SK-N-MC (cell line): Measurements from ENCODE around the gene C16orf92.

Experiments
- DNase-seq: peaks from one replicate; pipeline ENCODE4 v3.0.0-alpha.2; 2011; ENCODE audit warnings: low read depth, low spot score
- H3K27ac ChIP-seq: fragments of 200-600 bp; sonication (generic); 2 replicates; pipeline ENCODE4 v1.5.1; 2016; ENCODE audit warnings: mixed run types
- H3K36me3 ChIP-seq: fragments of 200-600 bp; sonication (generic); 2 replicates; pipeline ENCODE4 v1.6.1; 2017; ENCODE audit warnings: antibody characterized with exemption, low read length, mixed read lengths; ENCODE audit not compliant: insufficient read depth
- H3K4me3 ChIP-seq: fragments of 200-600 bp; sonication (generic); 2 replicates; pipeline ENCODE4 v1.5.1; 2016
- H3K9ac ChIP-seq: fragments of 200-600 bp; sonication (generic); 2 replicates; pipeline ENCODE4 v1.8.0; 2017; ENCODE audit warnings: mixed run types, mixed read lengths; ENCODE audit not compliant: insufficient read length
- H3K9me3 ChIP-seq: fragments of 200-600 bp; sonication (generic); 2 replicates; pipeline ENCODE4 v1.6.1; 2017; ENCODE audit warnings: low read depth, mild to moderate bottlenecking, antibody characterized with exemption, low read length, moderate library complexity, mixed read lengths
- EZH2 ChIP-seq: fragments of 200-600 bp; sonication (generic); IDR thresholded peaks from one replicate; pipeline ENCODE4 v1.6.1; 2017; ENCODE audit warnings: antibody characterized with exemption
- FOXP2 ChIP-seq: optimal IDR thresholded peaks from 2 replicates; pipeline ENCODE3; 2011; ENCODE audit warnings: mild to moderate bottlenecking, moderate library complexity; ENCODE audit not compliant: insufficient read depth; ENCODE audit errors: extremely low read length, control extremely low read depth
- POLR2AphosphoS5 ChIP-seq: IDR thresholded peaks from 2 replicates; pipeline ENCODE4 v1.6.1; 2012; ENCODE audit warnings: mild to moderate bottlenecking, low read depth, low read length, borderline replicate concordance

Gene C16orf92

GRCh38 chr16:29986931-29987330, 36.1 kb upstream of the C16orf92 start:
- H3K9ac ChIP-seq, result no peak overlapping the region
- no peak overlapping the region for H3K27ac ChIP-seq
- no peak for TF ChIP-seq FOXP2
- DNase-seq, result no peak
- H3K36me3 ChIP-seq, result peaks cover 82% of the 10 kb centered on the region
- no peaks in the 10 kb centered on the region for H3K9me3 ChIP-seq
- H3K4me3 ChIP-seq, result no peak overlapping the region

GRCh38 chr16:29987371-29988085, 35.5 kb upstream of the C16orf92 start:
- Histone ChIP-seq H3K36me3 (peaks cover 80% of the 10 kb centered on the region), H3K9me3 (no peaks in the 10 kb centered on the region), H3K9ac (no peak overlapping the region), H3K27ac (no peak overlapping the region), H3K4me3 (no peak overlapping the region)
- TF ChIP-seq FOXP2, result no peak
- no peak for TF ChIP-seq EZH2
- TF ChIP-seq POLR2AphosphoS5, result no peak
- no peak for DNase-seq

GRCh38 chr16:29988346-29989075, 34.5 kb upstream of the C16orf92 start:
- DNase-seq, result no peak
- Histone ChIP-seq H3K9ac (no peak overlapping the region), H3K9me3 (no peaks in the 10 kb centered on the region), H3K36me3 (peaks cover 79% of the 10 kb centered on the region), H3K4me3 (no peak overlapping the region), H3K27ac (no peak overlapping the region)
- TF ChIP-seq FOXP2 (no peak), EZH2 (no peak), POLR2AphosphoS5 (no peak)

GRCh38 chr16:29989111-29989858, 33.7 kb upstream of the C16orf92 start:
- TF ChIP-seq EZH2, result no peak
- no peak for TF ChIP-seq FOXP2
- no peak; the same call in 1 of the 2 replicates for TF ChIP-seq POLR2AphosphoS5
- no peak overlapping the region for H3K9ac ChIP-seq
- no peaks in the 10 kb centered on the region for H3K9me3 ChIP-seq
- no peak for DNase-seq
- no peak overlapping the region for H3K4me3 ChIP-seq
- H3K27ac ChIP-seq, result no peak overlapping the region
- peaks cover 71% of the 10 kb centered on the region for H3K36me3 ChIP-seq

GRCh38 chr16:29990034-29990433, 33.0 kb upstream of the C16orf92 start:
- no peak for TF ChIP-seq FOXP2
- no peak for TF ChIP-seq POLR2AphosphoS5
- no peak for TF ChIP-seq EZH2
- peaks cover 64% of the 10 kb centered on the region for H3K36me3 ChIP-seq
- no peaks in the 10 kb centered on the region for H3K9me3 ChIP-seq
- H3K4me3 ChIP-seq, result no peak overlapping the region
- no peak overlapping the region for H3K9ac ChIP-seq
- H3K27ac ChIP-seq, result no peak overlapping the region
- no peak for DNase-seq

GRCh38 chr16:29990883-29991570, 32.0 kb upstream of the C16orf92 start:
- H3K9ac ChIP-seq, result no peak overlapping the region
- no peak for DNase-seq
- H3K4me3 ChIP-seq, result no peak overlapping the region
- TF ChIP-seq POLR2AphosphoS5 (no peak), FOXP2 (no peak), EZH2 (no peak)
- H3K36me3 ChIP-seq, result peaks cover 54% of the 10 kb centered on the region
- no peak overlapping the region for H3K27ac ChIP-seq
- no peaks in the 10 kb centered on the region for H3K9me3 ChIP-seq

GRCh38 chr16:29991571-29991904, 31.5 kb upstream of the C16orf92 start:
- no peak overlapping the region for H3K27ac ChIP-seq
- DNase-seq, result no peak
- no peaks in the 10 kb centered on the region for H3K9me3 ChIP-seq
- TF ChIP-seq FOXP2, result no peak
- H3K36me3 ChIP-seq, result peaks cover 49% of the 10 kb centered on the region
- H3K4me3 ChIP-seq, result no peak overlapping the region
- no peak overlapping the region for H3K9ac ChIP-seq
